ENCODE results near the gene NEMF.

DNA sequence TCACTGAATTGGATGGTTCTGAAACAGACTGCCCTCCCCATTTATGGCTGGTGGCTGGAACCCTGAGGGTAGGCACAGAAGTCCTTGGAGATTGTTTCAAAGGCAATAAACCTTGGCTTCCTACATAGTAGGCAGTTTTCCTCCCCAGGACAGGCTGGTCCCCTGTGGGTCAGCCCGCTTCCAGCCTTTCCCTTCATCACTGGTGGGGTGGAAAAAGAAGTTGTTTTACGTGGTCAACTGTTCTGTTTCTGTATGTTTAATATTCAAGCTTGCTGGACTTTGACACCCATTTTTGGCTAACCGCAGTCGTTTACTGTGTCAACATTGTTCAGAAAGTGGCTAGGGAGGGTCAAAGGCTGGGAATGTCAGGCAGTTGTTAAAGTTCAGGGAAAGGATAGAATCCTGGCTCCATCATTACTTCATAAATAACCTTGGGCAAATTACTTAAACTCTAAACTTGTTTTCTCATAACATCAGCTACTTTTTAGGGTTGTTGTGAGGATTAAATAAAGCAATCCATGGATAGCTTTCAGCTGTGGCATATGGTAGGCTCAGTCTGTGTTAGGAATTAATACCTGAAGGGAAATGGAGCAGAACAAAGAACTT, 82.3 kb downstream of the NEMF start:
- TF ChIP-seq CTCF (IDR thresholded peaks at IDR 0.05) (no peak), EZH2 (IDR thresholded peaks at IDR 0.05) (no peak)
